GM21515 (cell line): ENCODE measurements around the gene SLC29A4.
"Not testable (repeated sequence)": the region's sequence is repeated elsewhere in the genome, so short reads cannot be mapped to it uniquely, and the experiment has no call there.

Experiments
- ATAC-seq: cut with Tn5 transposase; IDR thresholded peaks from one replicate; pipeline ENCODE4 v1.9.1; 2021; ENCODE audit not compliant: unreplicated experiment

SLC29A4 gene

GRCh38 chr7:5274441-5274840, 8.3 kb upstream of the SLC29A4 start:
- no peak for ATAC-seq

GRCh38 chr7:5274985-5275431, 7.7 kb upstream of the SLC29A4 start:
- ATAC-seq: not testable (repeated sequence)

- ATAC-seq: not testable (repeated sequence)
These were observed 7.2 kb upstream of the SLC29A4 start for GRCh38 chr7:5275510-5275909.

- not testable (repeated sequence) for ATAC-seq
These were observed 6.6 kb upstream of the SLC29A4 start for GRCh38 chr7:5276123-5276522.

- no peak for ATAC-seq
These were observed 6.1 kb upstream of the SLC29A4 start for GRCh38 chr7:5276611-5277010.

- no peak for ATAC-seq
These were observed 4.0 kb upstream of the SLC29A4 start for GRCh38 chr7:5278766-5279165.

- no peak for ATAC-seq
These were observed 3.0 kb upstream of the SLC29A4 start for GRCh38 chr7:5279734-5280133.

GRCh38 chr7:5281598-5282500, 894 bp upstream of the SLC29A4 start:
- ATAC-seq: not testable (repeated sequence)

- no peak for ATAC-seq
These were observed 919 bp downstream of the SLC29A4 start for GRCh38 chr7:5283421-5284303.

GRCh38 chr7:5284304-5285281, 1.9 kb downstream of the SLC29A4 start:
- ATAC-seq: no peak

GRCh38 chr7:5286933-5287332, 4.2 kb downstream of the SLC29A4 start:
- ATAC-seq: no peak

- ATAC-seq: not testable (repeated sequence)
These were observed 4.6 kb downstream of the SLC29A4 start for GRCh38 chr7:5287373-5287772.

GRCh38 chr7:5287802-5288201, 5.1 kb downstream of the SLC29A4 start:
- no peak for ATAC-seq

- ATAC-seq: not testable (repeated sequence)
These were observed 5.8 kb downstream of the SLC29A4 start for GRCh38 chr7:5288560-5288959.

- no peak for ATAC-seq
These were observed 6.6 kb downstream of the SLC29A4 start for GRCh38 chr7:5289355-5289754.

GRCh38 chr7:5291301-5291700, 8.6 kb downstream of the SLC29A4 start:
- ATAC-seq: no peak

- not testable (repeated sequence) for ATAC-seq
These were observed 9.1 kb downstream of the SLC29A4 start for GRCh38 chr7:5291711-5292335.

GRCh38 chr7:5294169-5294987, 11.6 kb downstream of the SLC29A4 start:
- no peak for ATAC-seq
